HG03025 (cell line): ENCODE measurements around the gene FHIT.

Source experiments
- ATAC-seq: cut with Tn5 transposase; IDR thresholded peaks from one replicate; pipeline ENCODE4 v1.9.1; 2021; ENCODE audit warnings: mild to moderate bottlenecking, moderate library complexity; ENCODE audit not compliant: unreplicated experiment, low FRiP score

The FHIT gene

DNA sequence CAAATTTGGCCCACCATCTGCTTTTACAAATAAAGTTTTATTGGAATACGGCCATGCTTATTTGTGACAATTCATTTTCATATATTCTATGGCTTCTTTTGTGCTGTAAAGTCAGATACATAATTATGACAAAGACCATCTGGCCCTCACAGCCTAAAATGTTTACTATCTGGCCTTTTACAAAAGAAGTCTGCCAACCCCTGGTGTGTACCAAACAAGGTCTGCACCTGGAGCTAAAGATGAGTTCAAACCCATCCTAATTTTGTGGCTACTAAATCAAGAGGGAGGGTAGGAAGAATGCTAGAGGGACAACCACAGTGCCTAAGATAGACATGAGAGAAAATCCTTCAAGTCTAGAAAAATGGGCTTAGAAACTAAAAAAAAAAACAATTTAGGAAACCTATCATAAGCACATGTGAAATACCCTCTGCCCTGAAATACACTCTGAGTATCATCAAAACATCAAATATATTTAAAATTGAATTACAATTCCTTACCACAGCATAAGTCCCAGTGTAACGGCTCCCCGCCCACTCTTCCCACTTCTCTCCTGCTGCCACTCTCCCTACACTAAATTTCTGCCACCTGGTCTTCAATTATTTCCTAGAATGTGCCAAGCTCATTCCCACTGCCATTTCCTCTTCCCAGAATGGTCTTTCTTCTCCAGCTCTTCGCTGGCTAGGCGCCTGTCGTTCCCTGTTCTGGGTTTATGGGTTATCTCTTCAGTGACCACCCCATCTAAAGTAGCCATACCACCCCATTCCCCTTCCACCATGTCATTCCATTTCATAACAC, 1250.7 kb downstream of the FHIT start:
- no peak for ATAC-seq

DNA sequence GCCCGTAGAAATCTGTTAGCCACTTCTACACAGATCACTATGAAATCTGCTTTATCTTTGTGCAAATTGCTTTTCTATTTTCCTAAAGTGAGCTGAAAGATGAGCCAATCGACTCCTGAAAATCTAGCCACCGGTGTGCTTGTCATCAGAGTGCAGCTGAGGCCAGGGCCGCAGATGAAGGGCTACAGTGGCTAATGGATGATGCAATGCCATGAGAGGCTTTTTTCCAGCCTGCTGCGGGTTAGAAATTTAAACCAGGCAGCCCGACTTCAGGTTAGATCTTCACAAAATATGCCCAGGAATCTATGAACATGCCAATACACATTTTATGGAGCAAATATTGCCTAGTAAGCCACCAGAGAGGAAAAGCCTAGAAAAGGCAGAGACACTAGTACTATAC, 1253.2 kb downstream of the FHIT start:
- ATAC-seq: no peak

DNA sequence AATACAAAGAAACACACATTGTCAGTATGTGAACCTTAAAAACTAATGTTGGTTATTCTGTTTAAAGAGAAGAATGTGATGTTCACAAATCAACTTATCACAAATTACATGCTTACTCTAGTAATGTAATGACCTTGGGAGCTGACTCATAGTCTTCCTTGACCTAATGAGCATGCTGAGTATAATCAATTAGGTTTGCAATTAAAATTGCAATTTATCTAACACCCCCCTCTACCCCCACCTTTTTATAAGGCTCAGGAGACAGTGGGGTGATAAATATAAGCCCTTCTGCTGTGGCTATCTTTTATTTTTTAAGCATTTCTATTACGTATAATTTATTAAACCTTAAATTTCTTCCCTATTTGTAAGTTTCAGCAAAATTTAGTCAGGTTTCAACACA, 1253.7 kb downstream of the FHIT start:
- no peak for ATAC-seq

DNA sequence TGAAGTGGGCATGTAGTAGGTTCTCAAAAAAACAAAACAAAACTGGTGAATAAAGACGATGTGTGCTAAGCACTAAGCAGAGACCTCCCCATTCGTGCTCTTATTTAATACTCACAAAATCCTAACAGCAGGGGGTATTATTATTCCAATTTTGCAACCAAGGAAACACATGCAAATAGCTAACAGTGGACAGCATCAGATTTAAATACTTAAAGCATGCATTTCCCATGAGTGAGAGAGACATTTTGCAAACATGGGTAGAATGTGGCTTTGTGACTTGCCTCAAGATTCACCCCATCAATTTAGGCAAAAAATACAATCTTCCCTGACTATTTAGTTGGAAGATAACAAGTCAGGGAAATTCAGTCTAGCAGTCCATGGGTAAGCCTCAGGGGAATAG, 1255.2 kb downstream of the FHIT start:
- no peak for ATAC-seq

DNA sequence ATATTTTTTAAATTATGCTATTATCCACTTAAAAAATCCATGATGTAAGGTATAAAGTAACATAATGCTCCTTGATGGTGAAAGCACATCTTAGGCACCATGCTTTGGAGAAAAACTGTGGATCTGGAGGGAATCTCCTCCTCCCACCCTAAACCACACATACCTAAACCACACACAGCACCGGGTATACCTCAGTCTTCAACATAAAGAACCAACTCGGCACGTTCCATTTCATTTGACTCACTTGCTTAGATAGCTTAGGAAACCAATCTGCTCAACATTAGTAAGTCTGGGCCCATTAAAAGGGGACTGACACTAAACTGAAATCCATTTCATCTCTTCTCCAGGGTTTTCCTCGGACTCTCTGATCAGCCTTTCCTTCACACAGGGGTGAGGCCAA, 1255.7 kb downstream of the FHIT start:
- ATAC-seq: no peak

DNA sequence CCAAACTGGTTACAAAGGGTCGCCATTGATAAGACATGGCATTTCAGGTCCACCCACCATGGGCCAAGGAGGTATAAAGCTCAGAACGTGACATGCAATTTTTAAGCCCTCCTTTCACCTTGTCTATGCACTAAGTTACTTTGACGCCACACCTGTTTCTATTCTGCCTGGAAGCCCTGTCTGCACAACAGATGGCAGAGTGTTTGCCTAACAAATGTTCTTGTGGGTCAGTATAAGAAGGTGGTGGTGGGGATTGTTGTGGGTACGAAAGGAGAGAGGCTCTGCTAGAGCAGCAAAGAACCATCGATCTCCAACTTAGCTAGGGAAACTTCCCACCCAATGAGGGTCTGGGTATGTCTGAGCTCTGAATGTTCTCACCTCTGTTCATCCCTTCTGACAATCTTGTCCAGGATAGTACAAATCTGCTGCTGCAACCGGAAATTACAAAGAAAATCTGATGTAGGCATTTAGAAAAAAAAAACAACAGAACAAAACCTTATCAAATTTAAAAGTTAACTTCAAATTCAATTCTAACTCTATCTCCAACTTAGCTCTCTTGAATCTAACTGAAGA, 1256.4 kb downstream of the FHIT start:
- ATAC-seq: no peak

DNA sequence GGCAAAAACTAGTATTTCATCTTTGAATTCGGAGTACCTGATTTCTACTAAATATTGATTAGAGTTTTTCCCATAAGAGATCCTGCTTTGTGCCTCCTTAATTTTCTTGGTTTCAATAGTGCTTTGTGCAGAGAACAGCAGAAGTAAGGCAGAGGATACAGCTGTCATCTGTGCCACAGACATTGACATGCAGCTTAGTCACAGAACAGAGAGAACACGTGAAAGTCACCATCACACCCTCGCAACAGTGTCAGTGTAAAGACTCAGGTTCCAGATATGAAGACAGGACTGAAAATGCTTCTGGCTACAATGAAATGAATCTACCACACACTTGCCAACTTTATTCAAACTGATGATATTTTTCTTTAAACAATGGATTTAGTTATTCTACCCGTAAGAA, 1258.7 kb downstream of the FHIT start:
- ATAC-seq: no peak

DNA sequence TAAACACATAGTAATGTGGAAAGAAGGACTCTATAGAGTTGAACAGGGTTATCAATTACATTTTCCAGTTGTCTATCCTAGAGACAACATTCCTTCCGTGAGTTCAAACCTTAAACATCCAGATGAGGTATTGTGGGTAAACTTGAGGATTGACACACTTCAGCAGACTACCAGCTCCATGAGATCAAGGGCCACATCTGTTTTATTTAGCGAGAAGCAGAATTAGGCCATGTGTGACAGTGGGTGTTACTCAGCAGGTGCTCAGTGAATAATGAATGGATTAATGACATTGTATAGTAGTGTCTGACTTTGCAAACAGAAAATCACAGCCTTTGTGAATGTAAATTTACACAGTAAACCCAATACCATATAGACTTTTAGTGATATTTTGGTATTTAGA, 1260.3 kb downstream of the FHIT start:
- no peak for ATAC-seq

DNA sequence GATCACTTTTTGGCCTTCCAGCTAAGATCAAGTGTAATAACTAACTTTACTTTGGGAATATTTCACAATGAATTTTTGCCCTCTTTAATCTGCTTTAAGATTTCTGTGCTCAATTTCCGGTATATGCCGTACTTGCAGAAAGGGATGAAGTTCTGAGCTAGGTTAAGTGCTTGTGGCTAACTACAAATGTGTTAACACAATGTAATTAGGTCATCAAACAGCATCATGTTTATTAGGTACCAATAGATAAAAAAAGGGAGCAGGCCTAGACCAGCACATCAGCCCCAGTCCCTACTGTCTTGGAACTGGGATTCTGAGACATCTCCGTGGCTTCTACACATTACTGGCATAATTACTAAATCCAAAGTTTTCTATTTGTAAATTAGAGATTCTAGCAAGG, 1268.7 kb downstream of the FHIT start:
- ATAC-seq: no peak

DNA sequence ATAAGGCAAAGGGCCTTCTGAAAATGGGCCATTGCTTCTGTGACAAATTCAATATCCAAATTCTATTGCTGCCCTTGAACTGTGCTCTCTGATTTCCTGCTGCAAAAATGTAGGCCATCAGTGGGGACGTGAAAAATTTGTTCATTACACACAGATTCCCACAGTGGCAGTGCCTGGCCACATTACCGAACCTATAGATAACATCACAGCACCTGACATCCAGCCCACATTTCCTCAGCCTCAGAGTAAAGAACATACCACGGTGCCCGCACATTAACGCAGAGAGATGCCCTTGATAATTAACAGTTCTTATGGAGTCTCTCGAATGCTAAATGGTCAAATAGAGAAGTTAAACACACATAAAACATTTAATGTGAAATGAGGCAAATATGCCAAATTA, 1269.9 kb downstream of the FHIT start:
- no peak for ATAC-seq

DNA sequence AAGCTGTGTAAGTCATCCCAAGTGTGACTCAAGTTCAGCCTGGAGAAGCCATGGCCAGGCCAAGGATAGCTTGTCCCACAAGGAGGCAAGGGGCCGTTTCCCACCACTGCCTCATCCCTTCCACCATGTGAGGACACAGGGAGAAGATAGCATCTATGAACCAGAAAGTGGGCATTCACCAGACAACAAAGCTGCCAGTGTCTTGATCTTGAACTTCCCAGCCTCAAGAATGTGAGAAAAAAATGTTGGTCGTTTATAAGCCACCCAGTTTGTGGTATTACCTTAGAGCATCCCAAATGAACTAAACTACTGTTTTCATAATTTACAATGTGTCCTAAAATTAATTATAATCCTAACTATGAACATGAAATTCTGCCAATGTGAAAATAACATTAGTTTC, 1270.7 kb downstream of the FHIT start:
- ATAC-seq: no peak

DNA sequence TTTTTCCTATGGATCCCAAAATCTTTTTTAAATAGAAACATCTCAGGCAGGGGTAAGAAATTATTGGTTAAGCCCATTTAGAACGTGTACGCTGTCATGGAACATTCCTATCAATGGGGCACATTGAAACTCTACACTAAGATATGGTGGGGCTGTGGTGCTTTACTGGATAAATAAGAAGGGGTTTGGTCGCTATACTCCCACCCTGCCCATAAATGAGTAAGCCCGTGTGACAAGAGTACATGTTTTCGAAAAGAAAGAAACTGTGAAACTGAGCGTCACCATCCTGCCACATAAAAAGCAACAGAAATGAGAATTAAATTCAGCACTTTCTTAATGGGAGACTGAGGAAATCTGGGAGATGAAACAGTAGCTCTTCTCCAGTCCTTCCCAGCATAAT, 1271.7 kb downstream of the FHIT start:
- no peak for ATAC-seq

DNA sequence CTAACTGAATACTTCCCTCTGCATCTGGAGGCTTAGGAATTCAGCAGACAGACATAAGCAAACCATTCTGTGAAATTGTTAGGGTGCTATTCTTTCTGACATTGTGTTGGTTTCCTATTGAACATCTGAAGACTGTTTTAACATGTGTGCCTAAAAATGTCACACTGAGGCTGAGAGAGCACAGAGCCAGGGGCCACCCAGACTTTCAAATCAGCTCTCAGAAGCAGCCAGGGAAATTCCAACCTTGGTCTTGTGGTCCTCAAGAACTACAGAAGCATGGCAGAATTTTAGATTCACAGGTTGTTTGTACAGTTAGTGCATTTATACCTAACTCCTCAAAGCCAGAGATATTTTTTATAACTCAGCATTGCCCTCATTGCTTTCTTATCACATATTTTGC, 1272.3 kb downstream of the FHIT start:
- ATAC-seq: peak; percentile 51

DNA sequence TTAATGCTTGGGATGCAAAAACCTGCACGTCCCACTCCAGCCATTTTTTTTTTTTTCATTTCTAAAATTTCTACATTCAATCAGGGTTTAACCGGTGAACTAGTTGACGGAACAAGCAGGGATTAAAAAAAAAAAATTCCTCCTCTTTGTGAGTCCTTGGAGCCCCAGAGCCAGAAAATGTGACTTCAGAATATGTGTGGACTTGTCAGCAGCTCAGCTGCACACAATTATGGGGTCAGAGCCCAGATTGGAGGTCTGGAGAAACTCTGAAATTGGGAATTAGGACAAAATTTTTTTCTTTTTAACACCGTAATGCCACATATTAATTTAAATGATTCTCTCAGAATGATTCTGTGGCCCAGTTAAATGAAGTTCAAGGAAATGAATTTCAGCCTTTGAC, 1280.5 kb downstream of the FHIT start:
- no peak for ATAC-seq

DNA sequence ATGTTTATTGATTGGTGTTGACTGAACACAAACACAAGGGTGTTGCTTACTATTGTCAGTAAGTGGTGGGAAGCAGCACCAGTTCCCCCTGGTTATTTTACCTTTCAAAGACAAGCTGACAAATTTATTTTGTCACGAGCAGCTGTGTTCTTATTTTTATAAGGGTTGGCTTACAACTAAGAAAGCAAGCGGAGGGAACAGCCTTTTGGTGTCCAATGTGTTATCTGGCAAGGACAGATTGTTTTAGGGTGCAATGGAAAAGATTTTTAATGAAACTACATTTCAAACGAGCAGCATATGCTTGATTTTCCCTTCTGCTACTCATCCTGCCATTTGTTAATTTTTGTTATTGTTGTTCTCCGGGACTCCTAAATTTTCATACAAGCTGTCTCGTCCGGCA, 1280.9 kb downstream of the FHIT start:
- no peak for ATAC-seq

DNA sequence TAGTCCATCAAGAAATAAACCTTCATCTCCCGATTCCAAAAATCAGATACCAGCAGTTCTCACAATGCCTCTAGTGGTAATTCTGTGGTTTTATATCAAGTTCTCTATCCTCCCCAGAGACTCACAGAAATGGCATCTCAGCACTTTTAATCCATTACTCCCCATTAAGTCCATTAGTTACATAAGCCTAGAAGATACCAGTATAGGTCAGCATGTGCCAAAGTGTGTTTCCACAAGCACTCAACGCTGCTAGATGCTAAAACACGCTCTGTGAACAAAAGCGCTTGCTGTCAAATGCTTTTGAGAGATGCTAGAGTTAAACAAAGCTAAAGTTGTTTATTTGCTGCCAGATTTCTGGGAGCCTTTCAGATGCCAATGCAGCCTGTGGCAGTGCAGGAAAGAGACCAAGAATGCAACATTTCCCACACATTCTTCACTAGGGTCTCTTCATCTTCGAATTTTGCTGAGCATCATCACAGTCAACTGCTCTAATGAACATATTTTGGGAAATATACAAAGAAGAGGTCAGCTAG, 1282.7 kb downstream of the FHIT start:
- no peak for ATAC-seq

DNA sequence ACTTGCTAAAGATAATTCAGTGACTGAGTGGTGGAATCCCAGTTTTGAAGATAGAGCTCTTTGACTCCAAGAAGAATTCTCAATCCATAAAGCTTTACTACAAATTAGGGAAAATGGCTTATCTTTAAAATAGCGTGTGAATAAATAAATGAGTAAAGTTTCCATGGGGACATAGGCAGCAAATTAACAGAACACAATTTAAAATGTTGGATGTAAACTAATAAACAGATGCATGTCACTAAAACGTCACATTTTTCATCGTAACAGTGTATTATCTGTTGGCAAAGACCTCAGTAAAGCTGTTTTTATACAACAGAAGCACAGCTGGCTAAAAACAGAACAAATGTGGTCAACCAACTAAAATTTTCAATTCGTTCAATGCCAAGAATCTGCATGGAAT, 1287.6 kb downstream of the FHIT start:
- ATAC-seq: no peak

DNA sequence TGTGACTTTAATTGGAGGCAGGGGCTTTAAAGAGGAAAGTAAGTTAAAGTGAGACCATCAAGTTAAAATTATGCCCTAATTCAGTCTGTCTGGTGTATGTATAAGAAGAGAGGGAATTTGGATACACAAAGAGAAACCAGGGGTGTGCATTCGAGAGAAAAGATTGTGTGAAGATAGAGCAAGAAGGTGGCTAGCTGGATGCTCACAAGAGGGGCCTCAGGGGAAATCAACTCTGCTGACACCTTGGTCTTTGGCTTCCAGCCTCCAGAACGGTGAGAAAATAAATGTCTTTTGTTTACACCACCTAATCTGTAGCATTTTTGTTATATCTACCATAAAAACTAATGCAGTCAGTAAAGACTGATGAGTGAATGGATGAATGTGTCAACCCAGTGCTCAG, 1294.1 kb downstream of the FHIT start:
- ATAC-seq: no peak

DNA sequence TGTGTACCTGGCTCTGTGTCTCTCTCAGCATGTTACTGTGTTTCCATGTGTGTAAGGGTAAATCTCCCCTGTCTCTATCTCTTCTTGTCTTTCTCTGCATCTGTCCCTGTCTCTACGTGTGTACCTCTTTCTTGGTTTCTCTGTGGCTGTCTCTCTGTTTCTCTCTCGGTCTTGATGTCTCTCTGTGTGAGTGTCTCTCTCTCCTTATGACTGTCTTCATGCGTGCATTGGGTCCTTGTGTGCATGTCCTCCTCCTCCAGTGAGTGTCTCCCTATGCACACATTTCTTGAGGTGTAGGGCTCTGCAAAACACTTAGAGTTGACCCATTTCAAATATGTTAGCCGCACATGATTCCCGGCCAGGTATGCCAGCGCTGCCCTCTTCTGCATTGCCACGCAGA, 1298.1 kb downstream of the FHIT start:
- ATAC-seq: no peak

DNA sequence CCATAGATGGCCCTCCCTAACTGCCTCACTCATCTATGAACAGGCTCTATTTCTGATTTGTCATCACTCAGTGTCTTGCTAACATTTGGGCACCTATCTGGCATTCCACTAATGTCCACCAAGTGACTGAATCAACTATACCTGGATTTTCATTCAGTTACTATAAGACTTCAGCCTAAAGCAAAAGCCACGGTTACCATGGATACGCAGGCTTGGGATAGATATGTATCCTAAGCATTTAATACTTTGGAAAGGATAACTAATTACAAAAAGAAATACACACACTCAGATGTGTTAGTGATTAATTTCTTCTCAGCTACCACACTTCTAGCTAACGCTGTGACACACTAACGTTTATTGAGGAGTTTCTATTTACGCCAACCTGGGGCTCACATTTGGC, 1301.9 kb downstream of the FHIT start:
- no peak for ATAC-seq

DNA sequence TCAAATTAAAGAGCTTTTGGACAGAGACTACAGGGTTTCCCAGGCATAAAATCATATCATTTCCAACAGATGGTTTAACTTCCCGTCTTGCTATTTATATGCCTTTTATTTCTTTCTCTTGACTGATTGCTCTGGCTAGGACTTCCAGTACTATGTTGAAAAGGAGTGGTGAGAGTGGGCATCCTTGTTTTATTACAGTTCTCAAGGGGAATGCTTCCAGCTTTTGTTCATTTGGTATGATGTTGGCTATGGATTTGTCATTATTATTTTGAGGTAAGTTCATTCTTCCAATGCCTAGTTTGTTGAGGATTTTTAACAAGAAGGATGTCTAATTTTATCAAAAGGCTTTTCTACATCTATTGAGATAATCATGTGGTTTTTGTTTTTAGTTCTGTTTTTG, 1304.9 kb downstream of the FHIT start:
- ATAC-seq: no peak

DNA sequence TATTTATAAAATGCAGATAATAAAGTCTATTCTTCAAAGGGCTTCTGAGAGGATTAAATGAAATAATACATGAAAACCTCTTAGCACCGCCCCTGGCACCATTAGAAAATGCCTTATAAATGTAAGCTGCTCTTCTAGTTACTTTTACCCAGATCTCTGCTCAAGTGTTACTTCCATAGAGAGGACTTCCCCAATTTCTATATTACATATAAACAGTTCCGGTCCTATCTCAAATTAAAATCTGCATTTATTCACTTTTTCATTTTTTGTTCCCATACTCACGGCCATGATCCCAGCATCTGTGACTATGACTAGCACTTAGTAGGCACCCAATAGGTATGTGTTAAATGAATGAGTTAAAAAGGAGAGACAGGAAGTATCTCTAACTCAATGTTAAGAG, 1310.5 kb downstream of the FHIT start:
- ATAC-seq: no peak
